AG09309 (cell line): ENCODE measurements around the gene JAK1.

Experiments
- DNase-seq: peaks from one replicate; pipeline ENCODE4 v3.0.0-alpha.2; 2010; ENCODE audit warnings: low read depth
- H3K4me3 ChIP-seq: 2 replicates; pipeline ENCODE4 v1.5.1; 2011; ENCODE audit warnings: mild to moderate bottlenecking, low read depth, low read length, moderate library complexity; ENCODE audit not compliant: control insufficient read depth
- CTCF ChIP-seq: IDR thresholded peaks from 2 replicates; pipeline ENCODE4 v1.5.1; 2011; ENCODE audit warnings: mild to moderate bottlenecking, low read depth, low read length, inconsistent platforms; ENCODE audit not compliant: insufficient read depth, control insufficient read depth; ENCODE audit errors: missing control alignments

The JAK1 gene

GRCh38 chr1:64855557-64855956 lies 110.8 kb downstream of the JAK1 start:
- H3K4me3 ChIP-seq: no peak overlapping the region
- DNase-seq: no peak
- TF ChIP-seq CTCF: no peak

GRCh38 chr1:64854674-64855073 lies 111.7 kb downstream of the JAK1 start:
- H3K4me3 ChIP-seq: no peak overlapping the region
- DNase-seq: no peak
- TF ChIP-seq CTCF: no peak

GRCh38 chr1:64851664-64852063 lies 114.7 kb downstream of the JAK1 start:
- H3K4me3 ChIP-seq: no peak overlapping the region
- no peak for DNase-seq
- TF ChIP-seq CTCF: no peak

GRCh38 chr1:64850846-64851245 lies 115.5 kb downstream of the JAK1 start:
- no peak for TF ChIP-seq CTCF
- no peak for DNase-seq
- no peak overlapping the region for H3K4me3 ChIP-seq

GRCh38 chr1:64849942-64850341 lies 116.4 kb downstream of the JAK1 start:
- H3K4me3 ChIP-seq: no peak overlapping the region
- no peak for TF ChIP-seq CTCF
- no peak for DNase-seq

GRCh38 chr1:64848803-64849202 lies 117.5 kb downstream of the JAK1 start:
- no peak for DNase-seq
- no peak for TF ChIP-seq CTCF
- no peak overlapping the region for H3K4me3 ChIP-seq

- H3K4me3 ChIP-seq: no peak overlapping the region
- no peak for DNase-seq
- no peak for TF ChIP-seq CTCF
Measured at GRCh38 chr1:64848136-64848535, 118.2 kb downstream of the JAK1 start.
